B cell (primary cell): ENCODE results near the gene WBP1L. TPM values are rescaled to one million over a fixed set of nuclear protein-coding genes. Genes with fewer than 3 reads are reported as not detected.
"Not testable (repeated sequence)": the region's sequence is repeated elsewhere in the genome, so short reads cannot be mapped to it uniquely, and the experiment has no call there.

Experiments used
- ATAC-seq: fragments of 200-7000 bp; cut with Tn5 transposase; one replicate; pipeline ENCODE4 v1.10.0; 2021; ENCODE audit warnings: low read depth, mild to moderate bottlenecking, moderate number of reproducible peaks, moderate library complexity
- CTCF ChIA-PET: fragments of 350-600 bp; sonication (Branson Sonifier 250); formaldehyde crosslinking; loops from one replicate; lab custom pipeline; 2021; ENCODE audit warnings: antibody characterized with exemption, inconsistent platforms; lab: Charles Lee
- POLR2A ChIA-PET: fragments of 350-600 bp; sonication (Branson Sonifier 250); formaldehyde crosslinking; loops from one replicate; lab custom pipeline; 2021; ENCODE audit warnings: antibody characterized with exemption; lab: Charles Lee
- DNase-seq: peaks from one replicate; pipeline ENCODE4 v3.0.0; 2013
- H2AFZ ChIP-seq: 2 replicates; pipeline ENCODE4 v1.6.1; 2012; ENCODE audit warnings: mild to moderate bottlenecking, low read depth, low read length; ENCODE audit not compliant: insufficient read depth, poor library complexity, severe bottlenecking
- H3K27ac ChIP-seq, 2 donors: 1 replicate in 1 of 2; 2 replicates in 1 of 2; pipeline ENCODE4 v1.5.1; 2012 to 2013; ENCODE audit warnings: low read length in 2 of 2, mild to moderate bottlenecking in 2 of 2, moderate library complexity in 1 of 2
- H3K27me3 ChIP-seq, 4 experiments: fragments of 200-600 bp in 1 of 4; sonication (generic) in 1 of 4; replicated peaks in 1 of 4; 1 replicate in 2 of 4; 2 replicates in 2 of 4; pipeline versions ENCODE4 v1.6.1 to v1.7.0; 2013 to 2016; ENCODE audit warnings: low read length in 3 of 4, mild to moderate bottlenecking in 2 of 4, mixed read lengths in 1 of 4, moderate library complexity in 1 of 4; ENCODE audit not compliant: insufficient read depth in 4 of 4, control insufficient read depth in 3 of 4; ENCODE audit errors: control extremely low read depth in 1 of 4
- H3K36me3 ChIP-seq, 2 experiments: replicated peaks in 1 of 2; 1 replicate in 1 of 2; 2 replicates in 1 of 2; pipeline versions ENCODE4 v1.6.1 to v1.7.1; 2013; ENCODE audit warnings: low read length in 1 of 2; ENCODE audit not compliant: insufficient read depth in 2 of 2, control insufficient read depth in 1 of 2; ENCODE audit errors: control extremely low read depth in 1 of 2, extremely low read depth in 1 of 2
- H3K4me1 ChIP-seq, 2 donors: fragments of 200-600 bp in 1 of 2; sonication (generic) in 1 of 2; 1 replicate in 1 of 2; 2 replicates in 1 of 2; pipeline versions ENCODE4 v1.5.1 to v1.6.1; 2013 to 2017; ENCODE audit warnings: low read length in 2 of 2; ENCODE audit not compliant: control insufficient read depth in 2 of 2, insufficient read depth in 2 of 2
- H3K4me2 ChIP-seq: replicated peaks from 2 replicates; pipeline ENCODE3; 2012; ENCODE audit warnings: mild to moderate bottlenecking, low read depth, low read length; ENCODE audit not compliant: poor library complexity, severe bottlenecking
- H3K4me3 ChIP-seq, 5 experiments: fragments of 200-600 bp in 1 of 5; sonication (generic) in 1 of 5; 1 replicate in 3 of 5; 2 replicates in 2 of 5; pipeline versions ENCODE4 v1.5.1 to v1.7.0; 2011 to 2016; ENCODE audit warnings: low read length in 4 of 5, mild to moderate bottlenecking in 4 of 5, low read depth in 2 of 5, control low read depth in 1 of 5, moderate library complexity in 1 of 5; ENCODE audit not compliant: insufficient read depth in 1 of 5; ENCODE audit errors: control extremely low read depth in 1 of 5, extremely low read depth in 1 of 5
- H3K79me2 ChIP-seq: fragments of 200-600 bp; sonication (generic); one replicate; pipeline ENCODE4 v1.6.0; 2016; ENCODE audit warnings: low read length; ENCODE audit not compliant: control insufficient read depth, insufficient read depth
- H3K9ac ChIP-seq: fragments of 200-600 bp; sonication (generic); 2 replicates; pipeline ENCODE4 v1.6.1; 2017; ENCODE audit warnings: mild to moderate bottlenecking, low read length, moderate library complexity
- H3K9me3 ChIP-seq, 3 donors: one replicate each; pipeline versions ENCODE4 v1.6.1 to v1.7.1; 2013; ENCODE audit warnings: low read length in 2 of 3; ENCODE audit not compliant: control insufficient read depth in 2 of 3, insufficient read depth in 1 of 3; ENCODE audit errors: control extremely low read depth in 1 of 3
- H4K20me1 ChIP-seq: 2 replicates; pipeline ENCODE4 v1.6.0; 2012; ENCODE audit warnings: mild to moderate bottlenecking, low read length; ENCODE audit not compliant: insufficient read depth, control insufficient read depth, poor library complexity, severe bottlenecking
- H3K27ac Mint-ChIP-seq: one replicate; pipeline ENCODE4 v1.8.0; 2021; ENCODE audit warnings: mixed read lengths
- H3K27me3 Mint-ChIP-seq: one replicate; pipeline ENCODE4 v1.8.0; 2021; ENCODE audit warnings: mixed read lengths
- H3K4me1 Mint-ChIP-seq: one replicate; pipeline ENCODE4 v1.8.0; 2021; ENCODE audit warnings: mixed read lengths
- H3K4me3 Mint-ChIP-seq: one replicate; pipeline ENCODE4 v1.8.0; 2021; ENCODE audit warnings: mixed read lengths
- H3K9me3 Mint-ChIP-seq: one replicate; pipeline ENCODE4 v1.8.0; 2022; ENCODE audit warnings: mixed read lengths; ENCODE audit not compliant: insufficient read depth
- CTCF ChIP-seq: fragments of 200-600 bp; IDR thresholded peaks from one replicate; pipeline ENCODE4 v1.8.0; 2022; ENCODE audit warnings: antibody characterized with exemption, mild to moderate bottlenecking
- EZH2 ChIP-seq: IDR thresholded peaks from 2 replicates; pipeline ENCODE4 v1.6.1; 2012; ENCODE audit warnings: borderline replicate concordance, low read depth, mild to moderate bottlenecking, moderate library complexity, low read length; ENCODE audit not compliant: insufficient read depth, poor library complexity, severe bottlenecking
- WGBS: methylation state at CpG from one replicate; pipeline ENCODE4 v1.1.5; 2013; ENCODE audit warnings: missing lambda C conversion rate; ENCODE audit not compliant: insufficient coverage; 5-methylcytosine and 5-hydroxymethylcytosine counted together
- intact Hi-C: fragments of 100-400 bp; cut with micrococcal nuclease; formaldehyde crosslinking; loops from one replicate; pipeline ENCODE4 v1.10.0; 2022
- polyA plus RNA-seq: library from polyadenylated mRNA; depleted of rRNA; stranded (reverse); fragments of >200 nt; gene quantifications from 2 replicates; pipeline ENCODE4 v1.2.3, GENCODE V29; 2012
- total RNA-seq, 2 donors: library from RNA; stranded (reverse); fragments of 120-200 nt in 1 of 2; gene quantifications; 1 replicate in 1 of 2; 2 replicates in 1 of 2; pipeline versions ENCODE4 v1.2.3 to v1.2.4, GENCODE V29; 2013 to 2022

WBP1L gene
- total and polyA plus RNA-seq, 2 donors (not counting 1 experiment from before 2014, with no cell fraction given) = 14.3 to 43.2 TPM

- H3K27me3 Mint-ChIP-seq = peaks cover 26% of the 10 kb centered on the region
- WGBS = 81% methylated on average over 4 of the region's 9 CpGs
- CTCF ChIA-PET = interaction anchor here (1.2 to 5.2 kb wide), 2 partner anchors 62 to 406 kb away, joined by 3 to 54 read pairs; no protein-coding TSS in a partner anchor
Observed at GRCh38 chr10:102838276-102838927, 94.7 kb downstream of the WBP1L start.

GRCh38 chr10:102841827-102842345, 98.1 kb downstream of the WBP1L start:
- Histone ChIP-seq H4K20me1 (no peaks in the 10 kb centered on the region), H3K79me2 (no peaks in the 10 kb centered on the region), H3K9me3 (peaks cover 0 to 17% (median 3%) of the 10 kb centered on the region in 3 donors), H3K27ac (no peak overlapping the region), H3K36me3 (no peaks in the 10 kb centered on the region), H3K27me3 (peaks cover 0 to 4% (median 0%) of the 10 kb centered on the region in 4 experiments), H3K4me1 (no peaks in the 10 kb centered on the region), H3K4me3 (no peak overlapping the region), H3K9ac (no peak overlapping the region), H3K4me2 (no peak overlapping the region), H2AFZ (no peak overlapping the region)
- Mint-ChIP-seq H3K27me3 (peaks cover 26% of the 10 kb centered on the region), H3K27ac (no peak overlapping the region), H3K4me3 (no peak overlapping the region), H3K9me3 (peaks cover 16% of the 10 kb centered on the region), H3K4me1 (no peaks in the 10 kb centered on the region)
- intact Hi-C loops = no loop called here
- TF ChIP-seq EZH2 (no peak), CTCF (no peak)
- CTCF ChIA-PET = interaction anchor here (0.8 kb wide), 1 partner anchor 401 kb away, joined by 3 read pairs; no protein-coding TSS in a partner anchor
- POLR2A ChIA-PET = no interaction called here
- no peak for DNase-seq
- no peak for ATAC-seq
- WGBS = 90% methylated on average over 10 of the region's 11 CpGs

More at GRCh38 chr10:102838276-102838927, 94.7 kb downstream of the WBP1L start:
- peaks cover 14% of the 10 kb centered on the region for H3K9me3 Mint-ChIP-seq
- DNase-seq, H3K4me2 ChIP-seq, H3K79me2 ChIP-seq, POLR2A ChIA-PET, H3K4me1 Mint-ChIP-seq, H3K27ac ChIP-seq, H4K20me1 ChIP-seq, ATAC-seq, H3K36me3 ChIP-seq, H3K4me3 Mint-ChIP-seq, H3K4me1 ChIP-seq, H2AFZ ChIP-seq, H3K4me3 ChIP-seq, H3K9ac ChIP-seq: not testable (repeated sequence)
- intact Hi-C loops = loop anchor here (10.0 kb wide), 1 partner anchor 646 kb away; no protein-coding TSS in a partner anchor
- Histone ChIP-seq H3K9me3 (peaks cover 0 to 17% (median 3%) of the 10 kb centered on the region in 3 donors), H3K27me3 (peaks cover 0 to 14% (median 2%) of the 10 kb centered on the region in 4 experiments)
- H3K27ac Mint-ChIP-seq = peak overlapping the region; percentile 23

GRCh38 chr10:102843139-102843538, 99.4 kb downstream of the WBP1L start:
- intact Hi-C loops, H3K4me2 ChIP-seq, H4K20me1 ChIP-seq, H3K79me2 ChIP-seq, H3K4me3 ChIP-seq, H3K9ac ChIP-seq, H3K4me3 Mint-ChIP-seq, H3K27ac Mint-ChIP-seq, H3K36me3 ChIP-seq, H3K27ac ChIP-seq, DNase-seq, ATAC-seq, H2AFZ ChIP-seq, H3K4me1 ChIP-seq, POLR2A ChIA-PET, H3K4me1 Mint-ChIP-seq, H3K27me3 ChIP-seq, H3K9me3 ChIP-seq: not testable (repeated sequence)
- CTCF ChIA-PET = interaction anchor here (1.5 kb wide), 1 partner anchor 8 kb away, joined by 3 read pairs; no protein-coding TSS in a partner anchor
- Mint-ChIP-seq H3K9me3 (peaks cover 11% of the 10 kb centered on the region), H3K27me3 (peaks cover 26% of the 10 kb centered on the region)
- 78% methylated on average over 8 of the region's 8 CpGs for WGBS
